NCI-H1417 treated with DMSO at 0.1 percent for 48 hours (cell line): ENCODE results near the gene CLCN7.
"Not testable (repeated sequence)": the region's sequence is repeated elsewhere in the genome, so short reads cannot be mapped to it uniquely, and the experiment has no call there.

Source experiments
- DNase-seq: peaks from one replicate; lab custom pipeline; 2025; lab: John Stamatoyannopoulos, UW

The CLCN7 gene

DNA sequence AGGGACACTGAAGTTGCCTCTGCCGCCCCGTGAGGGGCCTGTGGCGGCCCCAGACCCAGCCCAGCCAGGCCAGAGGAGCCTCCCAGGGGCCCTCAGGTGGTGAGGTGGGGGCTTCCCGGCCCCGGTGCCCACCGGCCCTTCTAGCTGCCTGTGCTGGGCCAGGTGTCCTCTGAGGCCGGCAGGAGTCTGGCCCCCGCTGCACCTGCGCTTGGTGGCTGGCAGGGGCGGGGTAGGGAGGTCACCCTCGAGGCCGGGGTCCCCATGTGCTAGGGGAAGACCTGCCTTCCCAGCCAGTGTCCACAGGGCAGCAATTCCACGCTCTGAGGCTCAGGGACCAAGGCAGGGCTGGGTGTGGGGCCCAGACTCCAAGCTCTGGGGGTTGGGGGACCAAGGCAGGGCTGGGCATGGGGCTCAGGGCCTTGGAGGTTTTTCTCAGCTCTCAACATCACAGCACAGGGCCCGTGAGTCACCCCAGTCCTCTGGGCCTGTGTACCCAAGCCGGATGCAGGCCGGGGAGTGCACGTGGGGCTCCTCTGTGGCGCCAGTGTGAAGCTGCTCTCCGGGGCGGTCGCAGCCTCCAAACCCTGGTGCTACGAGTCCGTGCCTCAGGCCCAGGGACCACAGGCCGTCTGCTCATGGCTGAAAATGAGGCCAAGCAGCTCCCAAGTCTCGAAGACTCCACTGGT is 29.2 kb downstream of the CLCN7 start:
- no peak for DNase-seq

DNA sequence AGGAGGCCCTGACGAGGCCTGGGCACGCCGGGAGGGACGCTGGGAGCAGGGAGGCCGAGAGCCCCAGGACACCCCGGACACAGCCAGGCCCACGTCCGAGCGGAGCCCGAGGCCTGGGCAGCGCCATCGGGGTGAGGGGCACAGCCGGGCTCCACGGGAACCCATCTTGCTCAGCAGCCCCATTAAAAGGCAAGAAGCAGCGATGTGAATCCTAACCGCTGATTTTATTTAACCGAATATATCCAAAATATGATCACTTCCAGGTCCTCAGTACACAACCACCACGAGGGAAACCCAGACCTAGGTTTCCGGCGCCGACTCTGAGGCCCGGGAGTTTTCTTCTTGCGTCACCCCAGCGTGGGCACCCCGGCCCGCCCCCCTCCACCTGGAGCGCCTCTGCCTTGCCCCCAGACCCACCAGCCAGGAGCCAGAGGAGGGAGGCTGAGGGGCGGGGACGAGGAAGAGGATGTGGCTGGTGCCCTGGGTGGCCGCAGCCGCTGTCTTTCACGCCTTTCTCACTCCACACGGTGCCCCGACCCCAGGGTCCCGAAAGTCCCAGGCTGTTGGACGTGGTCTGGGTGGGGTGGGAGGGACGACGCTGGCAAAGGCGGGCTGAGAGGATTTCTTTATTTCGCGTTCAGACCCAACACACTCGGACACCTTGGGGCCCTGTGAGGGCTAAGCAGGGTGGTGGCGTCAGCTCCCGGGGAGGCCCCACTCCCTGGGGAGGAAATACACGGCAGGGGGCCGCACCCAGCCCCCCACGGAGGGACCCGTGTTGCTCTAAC is 29.9 kb downstream of the CLCN7 start:
- no peak for DNase-seq

DNA sequence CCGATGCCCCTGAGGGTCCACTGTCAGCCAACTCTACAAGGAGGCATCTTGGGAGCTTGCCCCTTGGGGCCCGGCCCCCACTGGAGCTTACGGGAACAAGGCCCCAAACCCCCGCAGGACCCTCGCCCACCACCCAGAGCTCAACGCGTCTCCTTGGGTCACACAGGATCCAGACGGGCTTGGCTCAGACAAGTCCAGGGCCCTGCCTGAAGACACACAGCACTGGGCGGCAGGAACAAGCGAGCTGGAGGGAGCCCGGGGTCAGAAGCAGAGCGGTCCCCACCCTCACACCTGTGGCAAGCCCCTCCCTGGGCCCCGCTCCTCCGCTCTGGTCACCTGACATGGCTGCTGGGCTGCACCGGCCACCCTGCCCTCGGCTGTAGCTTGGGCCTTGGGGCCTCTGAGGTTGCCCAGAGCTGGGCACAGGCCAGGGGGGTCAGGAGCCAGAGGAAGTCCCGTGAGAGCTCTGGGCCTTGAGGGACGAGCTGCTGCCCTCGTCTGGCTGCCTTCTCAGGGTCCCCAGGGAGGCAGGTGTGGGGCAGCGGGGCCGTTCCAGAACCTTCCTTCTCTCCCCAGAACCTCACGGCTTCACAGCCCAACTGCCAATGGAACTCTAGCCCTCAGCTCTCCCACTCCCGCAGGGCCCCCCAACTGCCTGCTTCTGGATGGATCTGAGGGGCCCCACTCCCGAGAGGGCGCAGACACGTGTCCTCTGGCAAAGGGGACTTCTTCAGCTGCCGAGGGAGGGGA is 30.7 kb downstream of the CLCN7 start, which contains the start of gene CCDC154:
Gene CCDC154 (minus strand): TSS at position 577 of the 750 bp plus-strand sequence. CDS start 234 bp downstream, at position 343.
- no peak for DNase-seq

DNA sequence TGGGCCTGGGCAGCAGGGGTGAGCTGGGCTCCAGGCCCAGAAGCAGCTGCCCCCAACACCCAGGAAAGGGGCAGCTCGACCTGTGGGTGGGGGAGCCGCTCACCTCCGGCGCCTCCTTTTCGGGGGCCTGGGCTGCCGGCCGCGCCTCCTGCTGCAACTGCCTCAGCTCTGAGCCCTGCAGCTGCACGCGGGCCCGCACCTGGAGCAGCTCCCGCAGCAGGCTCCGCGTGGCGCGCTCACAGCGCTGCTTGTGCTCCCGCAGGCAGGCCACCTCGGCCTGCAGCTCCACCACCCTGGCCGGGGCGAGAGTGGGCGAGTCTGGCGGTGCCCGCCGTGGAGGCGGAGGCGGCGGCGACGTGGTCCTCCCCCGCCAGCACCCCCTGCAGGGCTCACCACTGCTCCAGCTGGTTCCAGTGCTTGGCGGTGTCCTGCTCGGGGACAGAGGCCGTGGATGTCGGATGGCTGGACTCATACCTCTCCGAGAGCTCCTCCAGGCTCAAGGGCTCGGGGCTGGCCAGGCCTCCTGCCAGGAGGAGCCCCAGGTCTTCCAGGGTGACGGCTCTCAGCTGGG is 31.3 kb downstream of the CLCN7 start:
- DNase-seq: no peak

DNA sequence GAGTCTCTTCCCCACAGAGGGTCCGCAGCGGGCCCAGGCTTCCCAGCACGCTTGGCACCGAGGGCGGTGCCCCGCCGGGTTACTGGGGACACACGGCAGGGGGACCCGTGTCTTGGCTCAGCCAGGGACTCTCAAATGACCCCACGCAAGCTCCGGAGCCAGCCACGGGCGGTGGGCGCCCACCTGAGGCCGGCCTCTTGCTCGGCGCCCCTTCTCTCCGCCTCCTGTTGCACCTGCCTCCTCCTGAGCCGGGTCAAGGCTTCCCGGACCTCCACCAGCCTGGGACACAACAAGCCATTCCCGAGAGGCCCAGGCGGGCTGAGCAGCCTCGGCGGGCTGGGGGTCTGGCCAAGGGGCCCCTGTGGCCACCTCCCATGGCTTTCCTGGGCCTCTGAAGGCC is 32.1 kb downstream of the CLCN7 start:
- no peak for DNase-seq

DNA sequence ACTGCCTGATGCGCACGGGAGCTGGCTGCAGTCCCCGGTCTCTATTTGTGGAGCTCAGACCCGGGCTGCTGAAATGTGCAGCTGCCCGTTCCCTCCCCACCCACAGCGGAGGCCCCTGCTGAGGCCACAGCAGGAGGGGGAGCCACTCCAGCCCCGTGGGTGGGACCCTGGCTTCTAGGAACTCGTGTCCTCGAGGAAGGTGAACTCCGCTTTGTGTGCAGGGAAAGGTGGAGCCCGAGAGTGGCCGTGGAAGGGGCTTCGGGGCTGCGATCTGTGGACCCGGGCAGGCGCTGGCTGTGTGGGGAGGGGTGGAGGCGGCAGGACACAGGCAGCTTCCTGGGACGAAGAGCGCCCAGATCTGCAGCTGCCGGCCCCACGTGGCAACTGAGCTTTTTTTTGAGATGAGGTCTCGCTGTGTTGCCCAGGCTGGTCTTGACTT is 33.4 kb downstream of the CLCN7 start:
- DNase-seq: no peak

DNA sequence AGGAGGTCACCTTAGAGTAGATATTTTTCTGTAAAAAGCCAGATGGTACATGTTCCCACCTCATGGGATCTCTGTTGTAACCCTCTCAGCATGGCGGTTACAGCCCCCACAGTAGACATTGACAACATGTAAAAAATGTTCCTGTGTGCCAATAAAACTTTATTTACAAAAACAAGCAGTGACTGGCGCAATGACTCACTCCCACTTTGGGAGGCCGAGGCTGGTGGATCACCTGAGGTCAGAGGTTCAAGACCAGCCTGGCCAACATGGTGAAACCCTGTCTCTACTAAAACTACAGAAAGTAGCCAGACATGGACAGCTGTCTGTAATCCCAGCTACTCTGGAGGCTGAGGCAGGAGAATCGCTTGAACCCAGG is 35.1 kb downstream of the CLCN7 start:
- not testable (repeated sequence) for DNase-seq

DNA sequence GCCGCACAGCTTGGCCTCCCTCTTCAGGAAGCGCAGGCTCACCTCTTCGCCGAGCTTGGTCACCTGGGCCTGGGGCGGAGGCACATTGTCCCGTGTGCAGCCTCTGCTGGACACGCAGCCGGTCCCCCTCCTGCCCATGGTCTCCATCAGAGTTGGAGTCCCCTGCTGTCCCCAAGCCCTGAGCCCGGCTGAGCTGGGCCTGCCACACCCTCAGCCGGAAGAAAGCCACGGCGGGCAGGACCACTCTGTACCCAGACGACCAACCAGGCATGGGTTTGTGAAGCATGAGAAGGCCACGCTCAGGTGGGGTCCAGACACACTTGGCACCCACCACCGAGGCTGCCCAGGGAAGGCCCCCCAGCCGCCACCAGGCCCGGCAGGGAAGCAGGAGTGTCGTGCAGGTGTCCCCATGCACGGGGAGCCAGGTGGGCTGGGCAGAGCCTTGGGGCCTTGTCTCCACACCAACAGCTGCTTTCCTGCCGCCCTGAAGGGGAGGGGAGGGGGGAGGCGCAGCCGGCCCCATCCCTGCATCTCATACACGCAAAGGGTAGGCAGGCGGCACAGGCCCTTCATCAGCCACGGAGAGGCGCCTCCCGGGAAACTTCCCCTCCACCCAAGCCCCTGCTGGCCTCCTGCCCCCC is 35.6 kb downstream of the CLCN7 start:
- no peak for DNase-seq

DNA sequence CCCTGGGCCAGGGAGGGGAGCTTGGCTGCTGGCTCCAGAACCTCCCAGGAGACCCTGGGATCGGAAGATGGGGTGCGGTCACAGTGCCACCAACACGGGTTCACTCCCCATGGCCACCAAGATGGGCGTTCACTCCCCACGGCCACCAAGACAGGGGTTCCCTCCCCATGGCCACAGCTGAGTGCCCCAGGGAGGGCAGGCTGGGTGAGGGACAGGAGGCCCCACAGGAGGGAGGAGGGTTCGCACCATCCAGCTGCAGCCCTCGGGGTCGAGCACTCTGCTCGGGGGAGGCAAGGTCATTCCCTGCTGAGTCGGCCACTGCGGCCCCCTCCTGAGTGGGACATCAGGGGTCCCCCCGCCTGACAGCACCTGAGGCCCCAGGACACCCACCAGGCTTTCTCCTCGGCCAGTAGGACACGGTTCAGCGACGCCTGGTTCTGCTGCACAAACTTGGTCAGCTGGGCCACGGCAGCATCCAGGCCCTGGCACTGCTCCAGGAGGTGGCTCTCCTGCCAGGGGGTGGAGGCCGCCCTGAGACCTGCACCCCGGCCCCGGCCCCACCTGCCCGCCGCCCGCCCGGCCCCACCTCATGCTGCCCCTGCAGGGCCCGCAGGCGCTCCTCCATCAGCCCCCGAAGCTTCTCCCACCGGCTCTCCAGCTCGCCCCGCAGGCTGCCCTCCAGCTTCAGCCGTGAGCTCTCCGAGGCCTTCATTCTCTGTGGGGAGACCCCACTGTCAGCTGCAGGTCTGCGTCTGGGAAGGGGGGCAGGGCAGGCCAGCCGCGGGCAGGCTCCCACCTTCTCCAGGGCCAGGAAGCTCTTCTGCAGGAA is 36.4 kb downstream of the CLCN7 start:
- DNase-seq: no peak

DNA sequence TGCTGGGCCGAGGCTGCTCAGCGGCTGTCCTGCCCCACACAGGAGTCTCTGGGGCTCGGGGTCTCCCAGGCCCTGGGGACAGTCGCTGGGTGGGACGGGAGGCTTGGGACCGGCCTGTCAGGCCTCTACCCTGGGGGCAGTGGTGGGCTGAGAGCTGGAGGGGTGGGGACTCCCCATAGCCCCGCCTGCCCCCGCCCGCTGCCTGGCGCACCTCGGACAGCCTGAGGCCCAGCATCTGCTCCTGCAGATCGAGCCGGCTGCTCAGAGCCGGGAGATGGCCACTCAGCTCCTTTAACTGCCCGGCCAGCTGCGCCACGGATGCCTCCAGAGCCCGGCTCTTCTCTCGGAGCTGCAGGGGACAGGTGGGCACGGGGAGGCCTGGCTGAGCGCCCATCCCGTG is 37.2 kb downstream of the CLCN7 start:
- no peak for DNase-seq

DNA sequence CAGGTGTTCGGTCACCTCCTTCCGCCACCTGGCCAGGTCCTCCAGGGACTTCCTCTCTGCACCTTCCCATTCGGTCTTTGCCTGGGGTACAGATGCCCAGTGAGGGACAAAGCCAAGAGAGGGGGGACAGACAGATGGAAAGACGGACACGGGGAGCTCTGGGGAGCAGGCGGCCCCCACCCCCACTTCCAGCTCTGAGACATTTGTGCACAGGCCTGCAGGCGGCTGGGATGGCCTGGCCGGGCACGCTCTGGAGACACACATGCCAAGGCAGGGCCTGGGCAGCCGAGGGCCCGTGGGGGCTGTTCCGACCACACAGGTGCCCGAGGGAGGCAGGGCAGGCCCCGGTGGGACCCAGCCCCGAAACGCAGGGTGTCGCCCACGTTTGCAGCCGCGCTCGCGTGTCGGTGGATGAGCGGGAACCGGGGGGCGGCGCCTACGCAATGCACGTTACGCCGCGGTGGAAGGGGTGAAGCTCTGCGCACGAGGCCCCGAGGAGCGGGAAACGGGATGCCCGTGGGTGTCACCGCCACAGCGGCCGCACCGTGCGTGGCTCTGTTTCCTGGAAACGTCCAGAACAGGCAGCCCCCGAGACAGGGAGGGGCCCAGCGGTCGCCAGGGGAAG is 38.0 kb downstream of the CLCN7 start:
- no peak for DNase-seq

DNA sequence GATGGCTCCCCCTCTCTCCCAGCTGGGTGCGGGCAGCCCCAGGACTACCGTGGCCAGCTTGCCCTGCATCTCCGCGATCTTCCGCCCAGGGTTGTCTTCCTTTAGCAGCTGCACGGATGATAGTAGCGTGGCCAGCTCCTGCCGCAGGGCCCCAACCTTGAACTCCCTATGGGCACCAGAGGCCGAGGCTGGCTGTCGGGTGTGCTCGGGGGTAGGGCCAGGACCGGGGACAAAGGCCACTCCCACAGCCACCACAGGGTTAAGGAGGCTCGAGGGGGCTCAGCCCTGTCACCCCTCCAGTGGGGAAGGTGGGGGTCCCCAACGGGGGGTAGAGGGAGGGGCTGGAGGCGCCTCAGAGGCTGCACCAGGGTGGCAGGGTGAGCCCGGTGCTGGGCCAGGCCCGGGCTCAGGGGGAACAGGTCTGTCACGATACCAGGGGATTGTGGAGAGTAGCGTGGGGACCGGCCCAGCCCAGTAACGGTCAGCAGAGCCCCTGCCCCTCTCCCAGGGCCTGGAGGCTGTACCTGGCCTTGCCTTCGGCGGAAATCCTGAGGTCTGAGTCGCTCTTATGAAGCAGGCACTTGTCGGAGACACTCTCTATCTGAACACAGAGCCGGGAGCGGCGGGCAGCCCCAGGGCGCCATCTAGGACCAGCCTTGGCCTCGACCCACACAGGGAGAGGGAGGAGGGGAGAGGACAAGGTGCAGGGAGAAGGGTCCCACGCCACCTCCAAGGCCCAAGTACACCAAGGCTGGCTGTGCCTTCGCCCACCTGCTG is 38.7 kb downstream of the CLCN7 start:
- no peak for DNase-seq

DNA sequence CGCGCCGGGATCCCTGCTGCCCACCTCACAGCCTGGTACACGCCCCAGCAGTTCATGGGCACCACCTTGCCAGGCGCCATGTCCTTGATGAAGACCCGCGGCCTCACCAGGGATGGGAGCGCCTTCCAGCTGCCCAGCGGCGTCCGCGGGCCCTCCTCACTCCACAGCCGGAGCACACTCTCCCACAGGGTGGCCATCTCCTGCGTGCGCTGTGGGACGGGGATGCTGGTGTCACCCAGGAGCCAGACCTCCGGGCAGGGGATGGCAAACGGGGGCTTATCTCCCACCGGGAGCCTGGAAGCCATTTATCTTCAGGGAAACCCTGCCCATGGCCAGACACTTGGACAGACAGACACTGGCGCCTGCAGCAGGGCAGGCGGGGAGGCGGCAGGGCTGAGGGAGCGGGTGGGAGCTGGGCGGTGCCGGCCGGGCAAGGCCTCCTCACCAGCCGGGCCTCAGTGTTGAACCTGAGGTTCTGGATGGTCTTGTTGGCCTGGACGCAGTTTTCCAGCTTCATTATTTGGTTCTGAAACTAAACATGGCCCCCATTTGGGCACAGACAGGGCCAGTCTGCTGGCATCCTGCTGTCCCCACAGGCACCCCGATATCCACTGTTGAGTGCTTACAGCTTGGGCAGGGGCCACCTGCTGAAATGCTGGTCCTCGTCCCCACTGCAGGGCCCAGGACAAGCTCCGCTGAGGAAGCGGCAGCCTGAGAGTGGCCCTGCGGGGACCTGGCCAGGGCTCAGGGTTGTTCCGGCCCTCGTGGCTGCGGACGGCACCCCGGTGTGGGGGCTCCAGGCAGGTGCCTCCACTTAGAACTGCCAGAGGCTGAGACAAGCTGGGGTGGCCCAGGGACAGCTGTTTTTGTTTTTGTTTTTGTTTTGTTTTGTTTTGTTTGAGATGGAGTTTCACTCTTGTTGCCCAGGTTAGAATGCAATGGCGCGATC is 39.9 kb downstream of the CLCN7 start:
- no peak for DNase-seq

DNA sequence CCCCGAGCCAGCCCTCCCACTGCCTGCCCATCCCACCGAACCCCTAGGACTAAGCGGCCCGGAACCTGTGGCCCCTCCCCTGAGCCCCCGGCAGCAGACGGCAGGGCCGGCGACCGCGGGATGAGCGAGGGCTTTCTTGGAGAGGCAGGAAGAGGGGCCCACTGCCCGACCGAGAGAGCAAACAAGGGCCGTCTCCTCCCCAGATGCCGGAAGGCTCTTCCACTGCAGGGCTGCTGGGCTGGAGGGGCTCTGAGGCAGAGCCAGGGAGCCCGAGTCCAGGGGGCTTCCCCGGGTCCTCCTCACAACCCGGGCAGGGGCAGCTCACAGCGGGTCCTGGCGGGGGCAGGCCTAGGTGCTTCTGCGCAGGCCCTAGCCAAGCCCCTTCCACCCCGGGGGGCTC is 41.1 kb downstream of the CLCN7 start:
- no peak for DNase-seq

DNA sequence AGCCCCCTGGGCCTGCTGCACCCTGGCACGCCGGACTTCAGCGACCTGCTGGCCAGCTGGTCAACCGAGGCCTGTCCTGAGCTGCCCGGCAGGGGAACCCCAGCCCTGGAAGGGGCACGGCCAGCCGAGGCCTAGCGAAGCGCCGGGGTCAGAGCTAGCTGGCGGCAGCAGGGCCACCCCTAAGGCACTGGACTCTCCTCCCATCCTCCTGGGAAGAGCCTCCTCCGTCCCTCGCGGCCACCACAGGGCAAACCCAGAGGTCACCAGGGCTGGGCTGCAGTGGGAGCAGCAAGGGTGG is 41.6 kb downstream of the CLCN7 start:
- DNase-seq: no peak

DNA sequence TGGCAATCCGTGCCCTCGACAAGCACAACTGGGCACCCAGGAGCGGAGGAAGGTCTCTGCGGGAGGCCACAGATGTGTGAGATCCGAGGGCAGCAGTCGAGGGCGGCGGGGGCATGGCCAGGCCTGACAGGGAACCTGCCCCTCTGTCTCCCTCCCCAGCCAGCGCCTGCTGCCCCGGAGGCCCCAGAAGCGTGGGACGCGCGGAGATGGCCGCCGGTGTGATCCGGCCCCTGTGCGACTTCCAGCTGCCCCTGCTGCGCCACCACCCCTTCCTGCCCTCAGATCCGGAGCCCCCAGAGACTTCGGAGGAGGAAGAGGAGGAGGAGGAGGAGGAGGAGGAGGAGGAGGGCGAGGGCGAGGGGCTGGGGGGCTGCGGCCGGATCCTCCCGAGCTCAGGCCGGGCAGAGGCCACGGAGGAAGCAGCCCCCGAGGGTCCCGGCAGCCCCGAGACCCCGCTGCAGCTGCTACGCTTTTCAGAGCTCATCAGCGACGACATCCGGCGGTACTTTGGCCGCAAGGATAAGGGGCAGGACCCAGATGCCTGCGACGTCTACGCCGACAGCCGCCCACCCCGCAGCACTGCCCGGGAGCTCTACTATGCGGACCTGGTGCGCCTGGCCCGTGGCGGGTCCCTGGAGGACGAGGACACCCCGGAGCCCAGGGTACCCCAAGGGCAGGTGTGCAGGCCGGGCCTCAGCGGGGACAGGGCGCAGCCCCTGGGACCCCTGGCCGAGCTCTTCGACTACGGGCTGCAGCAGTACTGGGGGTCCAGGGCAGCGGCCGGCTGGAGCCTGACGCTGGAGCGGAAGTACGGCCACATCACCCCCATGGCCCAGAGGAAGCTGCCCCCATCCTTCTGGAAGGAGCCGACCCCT is 42.2 kb downstream of the CLCN7 start:
- DNase-seq: no peak

DNA sequence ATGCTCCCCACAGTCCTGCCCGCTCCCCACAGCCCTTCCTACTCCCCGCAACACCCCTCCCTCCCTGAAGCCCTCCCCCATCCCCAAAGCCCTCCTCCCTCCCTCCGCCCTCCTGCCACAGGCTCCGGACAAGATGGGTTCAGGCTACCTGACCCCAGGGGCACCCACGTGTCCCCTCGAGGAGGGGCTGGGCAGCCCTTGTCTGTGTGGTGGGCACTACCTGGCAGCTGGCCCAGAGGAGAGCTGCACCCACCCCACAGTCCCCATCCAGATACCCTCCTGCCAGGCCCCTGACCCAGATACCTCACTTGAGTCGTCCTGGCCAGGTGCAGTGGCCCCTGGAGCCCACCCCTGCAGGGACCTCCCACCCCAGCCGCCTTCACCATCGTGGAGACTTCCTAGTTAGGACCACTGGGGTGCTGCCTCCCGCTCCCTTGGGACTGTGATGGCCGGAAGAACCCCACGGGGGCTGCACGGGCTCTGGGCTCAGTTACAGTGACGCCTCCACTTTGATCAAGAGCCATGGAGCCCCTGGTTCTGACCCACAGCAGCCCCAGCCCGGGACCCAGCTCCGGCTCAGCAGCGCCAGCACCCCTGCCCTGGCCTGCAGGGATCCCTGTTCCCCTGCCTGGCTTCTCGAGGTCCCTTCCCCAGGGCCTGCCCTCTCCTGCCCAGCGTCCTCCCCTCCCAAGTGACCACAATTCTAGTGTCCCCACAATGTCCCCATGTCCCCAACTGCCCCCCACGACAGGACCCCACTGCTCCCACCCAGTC is 43.1 kb downstream of the CLCN7 start:
- DNase-seq: no peak
